HuH-7 (cell line): Measurements from ENCODE around the gene GP2.
A peak's percentile ranks its signal among the peaks of the same experiment; 100 is the strongest.

Experiments used
- DNase-seq: peaks from one replicate; pipeline ENCODE4 v3.0.0; 2011; ENCODE audit warnings: low spot score

The GP2 gene

GRCh38 chr16:20306401-20306800 lies 20.9 kb downstream of the GP2 start:
- DNase-seq: no peak

DNA sequence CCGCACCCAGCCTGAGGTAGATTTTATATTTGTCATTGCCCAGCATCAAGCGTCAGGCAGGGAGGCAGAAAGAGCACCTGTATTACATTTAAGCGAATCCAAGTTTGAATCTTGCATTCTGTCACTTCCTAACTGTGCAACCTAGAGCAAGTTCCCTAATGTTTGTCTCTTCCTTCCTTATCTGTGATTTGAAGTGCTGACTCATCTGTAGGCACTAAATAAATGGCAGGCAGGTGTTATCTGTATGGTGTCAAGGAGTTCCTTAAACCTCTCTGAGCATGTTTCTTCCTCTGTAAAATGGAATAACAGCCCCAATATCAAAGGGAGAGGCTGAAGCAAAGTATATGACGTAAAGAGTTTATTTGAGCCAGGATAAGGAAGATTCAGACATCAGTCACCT lies 24.3 kb downstream of the GP2 start:
- DNase-seq: no peak

DNA sequence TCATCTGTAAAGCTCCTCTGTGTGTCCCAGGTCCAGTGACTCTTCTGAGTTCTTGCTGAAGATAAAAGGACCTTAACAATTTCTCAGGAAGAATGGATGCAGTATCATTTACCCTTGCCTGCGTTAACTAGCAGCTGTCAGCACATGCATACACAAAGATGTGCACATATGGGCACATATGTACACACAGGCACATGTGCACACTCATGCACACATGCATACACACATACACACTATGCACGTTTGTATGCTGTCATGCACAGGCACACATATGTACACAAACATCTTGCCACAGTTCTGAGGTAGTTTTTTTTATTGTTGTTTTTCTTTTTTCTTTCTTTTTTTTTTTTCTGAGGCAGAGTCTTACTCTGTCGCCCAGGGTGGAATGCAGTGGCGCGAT lies 24.9 kb downstream of the GP2 start:
- no peak for DNase-seq

GRCh38 chr16:20301840-20302239 lies 25.5 kb downstream of the GP2 start:
- no peak for DNase-seq

DNA sequence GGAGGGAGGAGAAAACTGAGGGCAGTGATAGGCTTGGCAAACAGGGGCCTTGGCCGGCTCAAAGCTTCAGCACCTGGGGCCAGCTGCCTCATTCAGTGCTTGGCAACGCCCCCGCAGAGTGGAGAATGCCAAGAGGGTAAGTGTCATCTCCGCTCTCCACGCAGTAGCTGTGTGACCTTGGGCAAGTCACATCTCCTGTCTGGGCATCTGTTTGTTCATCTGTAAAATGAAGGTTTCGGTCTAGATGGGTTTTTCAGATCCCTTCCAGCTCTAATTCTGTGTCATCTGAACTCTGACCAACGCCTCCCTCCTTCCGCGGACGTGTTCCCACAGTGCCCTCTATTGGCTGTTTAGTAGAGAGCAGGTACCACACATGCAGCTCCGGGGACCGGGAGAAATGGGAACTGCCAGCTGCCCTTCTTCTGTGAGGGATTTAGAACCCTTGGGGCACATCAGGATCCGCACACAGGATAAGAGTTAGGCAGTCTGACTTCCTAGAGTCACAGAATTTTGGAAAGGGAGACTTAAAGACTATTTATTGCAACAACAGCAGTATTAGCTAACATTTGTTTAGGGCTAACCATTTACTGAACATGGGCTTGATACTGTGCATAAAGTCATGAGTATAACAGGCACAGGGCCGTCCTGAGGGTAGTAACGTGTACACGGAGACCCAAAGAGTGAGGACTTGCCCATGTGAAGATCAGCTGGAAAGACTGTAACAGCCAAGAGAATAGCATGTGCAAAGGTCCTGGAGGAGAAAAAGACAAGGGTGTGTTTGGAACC lies 26.8 kb downstream of the GP2 start:
- peak; percentile 64 for DNase-seq

GRCh38 chr16:20298452-20298851 lies 28.9 kb downstream of the GP2 start:
- DNase-seq: no peak

DNA sequence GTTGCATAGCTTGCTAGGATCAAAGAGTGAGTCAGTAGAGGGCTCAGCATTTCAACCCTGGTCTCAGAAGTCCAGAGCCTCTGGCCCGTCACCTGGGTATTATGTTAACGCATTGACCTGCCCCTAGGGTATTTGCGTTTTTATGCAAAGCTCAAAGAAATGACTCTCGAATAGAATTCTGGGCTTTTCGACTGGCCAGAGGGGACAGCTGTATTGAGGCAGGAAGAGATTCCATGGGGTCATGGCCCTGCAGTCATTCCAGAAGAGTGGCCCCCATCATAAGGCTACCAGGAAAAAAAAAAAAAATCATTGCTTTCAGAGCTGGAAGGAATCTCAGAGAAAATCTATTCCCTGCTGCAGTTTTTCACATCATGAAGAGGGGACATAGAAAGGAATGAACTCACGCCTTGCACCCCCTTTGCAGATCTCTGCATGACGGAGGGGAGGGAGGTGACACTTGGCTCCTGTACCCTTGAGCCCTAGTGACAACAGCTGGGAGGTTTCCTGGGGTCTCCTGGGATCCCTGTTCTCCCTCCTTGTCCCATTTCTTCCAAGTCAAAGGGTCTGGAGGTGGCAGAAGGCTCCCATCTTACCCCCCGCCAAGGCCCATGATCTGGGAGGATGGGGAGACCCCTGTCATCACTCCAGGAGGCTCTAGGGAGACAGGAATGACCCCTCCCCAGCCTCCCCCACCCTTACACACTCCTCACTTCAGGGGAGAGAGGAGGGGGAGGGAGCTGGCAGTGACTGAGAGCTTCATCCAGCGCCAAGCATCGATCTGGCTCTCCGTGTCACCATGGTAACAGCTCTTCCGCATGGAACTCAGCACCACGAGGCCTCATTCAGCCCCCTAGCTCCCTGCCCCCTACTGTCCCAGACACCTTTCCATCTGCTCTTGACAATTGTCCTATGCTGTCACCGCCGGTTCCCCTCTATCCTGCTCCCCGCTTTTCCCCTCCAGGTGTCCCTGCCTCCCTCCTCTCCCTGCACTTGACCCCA lies 35.8 kb downstream of the GP2 start:
- DNase-seq: no peak

DNA sequence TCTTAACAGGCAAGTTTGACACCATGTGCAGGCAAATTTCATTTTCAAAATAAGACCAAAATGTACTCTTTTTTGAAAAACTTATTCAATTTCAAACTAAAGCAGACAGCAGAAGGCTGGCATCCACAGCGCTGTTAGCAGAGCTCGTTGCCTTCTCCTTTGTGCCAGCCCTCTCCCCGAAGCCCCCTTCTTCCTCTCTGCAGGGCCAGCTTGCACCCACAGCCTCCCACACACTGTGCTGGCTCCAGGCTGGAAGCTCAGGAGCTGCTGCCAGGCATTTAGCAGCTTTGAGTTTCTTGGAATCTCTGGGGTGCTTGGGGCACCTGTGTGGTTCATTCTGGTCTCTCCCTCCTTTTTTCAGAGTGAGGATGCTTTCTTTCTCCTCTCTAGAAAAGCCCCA lies 37.7 kb downstream of the GP2 start:
- DNase-seq: no peak

DNA sequence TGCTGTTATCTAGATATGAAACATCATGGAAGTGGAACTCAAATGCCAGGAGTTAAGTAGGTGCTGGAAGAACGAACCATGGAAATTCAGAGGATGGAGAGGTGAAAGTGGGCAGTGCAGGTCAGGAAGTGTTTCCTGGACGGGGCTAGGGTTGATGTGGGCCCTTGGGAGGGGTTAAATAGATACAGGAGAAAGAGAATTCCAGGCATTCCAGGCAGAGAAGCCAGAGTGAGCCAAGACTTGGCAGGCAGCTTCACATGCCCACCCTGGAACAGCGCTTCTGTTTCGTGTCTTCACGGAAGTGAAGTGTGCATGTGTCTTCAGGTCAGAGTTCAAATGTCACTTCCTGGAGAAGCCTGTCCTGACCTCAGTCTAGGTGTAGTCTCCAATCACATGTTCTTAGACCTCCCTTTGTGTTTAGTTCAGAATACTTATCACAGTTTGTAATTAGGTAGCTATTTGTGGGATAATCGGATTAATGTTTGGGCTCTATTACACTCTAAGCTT lies 41.3 kb downstream of the GP2 start:
- DNase-seq: no peak

GRCh38 chr16:20280259-20280658 lies 47.1 kb downstream of the GP2 start:
- no peak for DNase-seq

- no peak for DNase-seq
Measured at GRCh38 chr16:20271893-20272292, 55.4 kb downstream of the GP2 start.

DNA sequence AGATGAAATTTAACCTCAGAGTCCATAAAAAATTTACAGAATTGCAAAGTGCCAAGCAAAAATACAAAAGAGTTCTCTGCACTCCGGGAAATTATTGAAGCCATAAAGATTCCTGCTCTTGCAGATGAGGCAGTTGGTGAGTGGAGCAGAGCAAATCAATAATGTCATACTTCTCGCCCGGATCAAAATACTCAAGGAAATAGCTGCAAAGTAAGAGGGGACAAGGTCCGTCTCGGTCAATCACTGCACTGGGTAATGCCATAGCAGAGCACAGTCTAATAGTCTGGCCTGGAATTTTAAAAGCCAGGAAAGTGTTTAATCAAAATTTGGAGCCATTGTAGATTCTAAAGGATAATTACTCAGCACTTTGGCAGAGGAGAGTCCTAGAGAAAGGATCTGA lies 58.9 kb downstream of the GP2 start:
- DNase-seq: no peak

DNA sequence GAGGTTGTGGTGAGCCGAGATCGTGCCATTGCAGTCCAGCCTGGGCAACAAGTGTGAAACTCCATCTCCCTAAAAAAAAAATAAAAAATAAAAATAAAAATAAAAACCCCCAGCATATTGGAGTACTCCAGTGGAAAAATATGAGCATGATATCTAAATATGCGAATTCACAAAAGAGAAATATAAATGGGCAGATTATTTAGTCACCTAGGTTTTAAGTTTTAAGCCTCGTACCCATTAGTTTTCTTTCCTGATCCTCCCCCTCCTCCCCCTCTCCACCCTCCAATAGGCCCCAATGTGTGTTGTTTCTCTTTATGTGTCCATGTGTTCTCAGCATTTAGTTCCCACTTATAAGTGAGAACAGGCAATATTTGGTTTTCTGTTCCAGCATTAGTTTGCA lies 62.3 kb downstream of the GP2 start:
- no peak for DNase-seq

DNA sequence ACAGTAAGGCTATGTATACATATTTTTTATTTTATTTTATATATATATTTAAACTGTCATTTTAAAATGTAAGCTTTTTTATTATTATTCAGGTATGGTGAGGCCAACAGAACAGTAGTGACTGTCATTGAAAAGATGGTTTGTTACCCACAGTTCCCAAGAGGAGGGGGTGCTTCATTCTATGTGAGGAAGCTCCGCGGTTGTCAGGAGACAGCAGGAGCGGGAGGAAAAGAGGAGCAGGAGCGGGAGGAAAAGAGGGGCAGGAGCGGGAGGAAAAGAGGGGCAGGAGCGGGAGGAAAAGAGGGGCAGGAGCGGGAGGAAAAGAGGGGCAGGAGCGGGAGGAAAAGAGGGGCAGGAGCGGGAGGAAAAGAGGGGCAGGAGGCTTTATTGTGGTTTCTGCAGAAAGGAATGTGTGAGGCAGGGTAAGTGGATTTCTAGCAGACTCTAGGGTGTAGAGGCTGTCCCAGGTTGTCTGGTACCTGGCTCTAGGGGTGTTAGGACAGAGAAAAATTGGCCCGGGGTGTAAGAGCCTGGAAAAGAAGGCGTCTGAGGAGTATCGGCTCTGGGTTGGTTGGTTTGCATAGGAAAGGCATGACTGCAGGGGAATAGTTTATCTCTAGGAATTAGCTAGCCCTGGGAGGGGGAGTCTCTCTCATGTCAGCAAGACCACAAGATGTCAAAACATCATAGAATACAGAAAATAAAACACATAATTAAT lies 64.0 kb downstream of the GP2 start:
- DNase-seq: no peak

- no peak for DNase-seq
Measured at GRCh38 chr16:20262248-20262647, 65.1 kb downstream of the GP2 start.

DNA sequence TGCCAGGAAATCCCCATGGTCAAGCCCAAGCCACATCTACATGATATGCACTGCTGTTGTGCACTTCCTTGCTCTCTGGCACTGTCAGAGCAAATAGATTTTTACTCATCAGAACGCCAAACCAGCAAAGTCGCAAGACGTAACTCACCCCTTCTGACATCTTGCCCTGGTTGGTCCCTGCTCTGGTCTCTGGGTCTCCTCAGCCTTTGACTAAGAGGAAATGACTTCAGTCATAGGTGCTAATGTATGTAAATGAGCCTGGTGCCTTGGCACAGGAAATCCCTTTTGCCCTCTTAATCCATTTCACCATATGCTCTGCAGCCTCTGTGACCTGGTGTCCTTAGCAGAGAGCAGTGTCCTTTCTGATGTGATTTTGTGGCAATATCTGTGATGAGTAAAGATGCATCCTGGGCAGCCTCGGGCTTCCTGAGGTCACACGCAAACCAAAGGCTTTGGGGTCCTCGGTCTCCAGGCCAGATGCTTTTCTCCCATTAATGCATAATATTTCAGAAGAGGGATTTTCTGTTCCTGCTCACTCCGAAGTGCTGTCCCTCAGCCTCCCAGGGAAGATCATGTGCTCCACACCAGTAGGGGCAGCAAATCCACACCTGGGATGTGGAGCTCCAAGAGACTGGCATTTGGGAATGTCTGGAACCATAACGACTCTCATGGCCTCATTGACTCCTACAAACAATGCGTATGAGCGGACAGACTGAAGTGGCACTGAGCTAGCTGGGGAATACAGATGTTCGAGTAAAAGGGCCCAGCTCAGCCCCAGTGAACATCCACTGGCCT lies 66.9 kb downstream of the GP2 start:
- no peak for DNase-seq
